Neural crest cell (in vitro differentiated cells): ENCODE data around the gene MALSU1. TPM values are rescaled to one million over a fixed set of nuclear protein-coding genes. Genes with fewer than 3 reads are reported as not detected.

ENCODE experiments used
- DNase-seq: peaks from one replicate; pipeline ENCODE4 v3.0.0; 2021; ENCODE audit warnings: low read depth, mixed read lengths, low spot score
- H3K27ac Mint-ChIP-seq: one replicate; pipeline ENCODE4 v1.8.0; 2021; ENCODE audit warnings: mild to moderate bottlenecking, mixed read lengths; ENCODE audit not compliant: unreplicated experiment
- H3K27me3 Mint-ChIP-seq: 2 replicates; pipeline ENCODE4 v1.8.0; 2021; ENCODE audit warnings: low read depth, mild to moderate bottlenecking, mixed read lengths
- H3K36me3 Mint-ChIP-seq: 2 replicates; pipeline ENCODE4 v1.8.0; 2021; ENCODE audit warnings: low read depth, mild to moderate bottlenecking, mixed read lengths
- H3K4me1 Mint-ChIP-seq: 2 replicates; pipeline ENCODE4 v1.8.0; 2021; ENCODE audit warnings: mixed read lengths
- H3K4me3 Mint-ChIP-seq: one replicate; pipeline ENCODE4 v1.8.0; 2021; ENCODE audit warnings: mild to moderate bottlenecking, mixed read lengths
- H3K9me3 Mint-ChIP-seq: 2 replicates; pipeline ENCODE4 v1.8.0; 2021; ENCODE audit warnings: mixed read lengths
- CTCF ChIP-seq: fragments of 200-600 bp; sonication (generic); conservative IDR thresholded peaks from 2 replicates; pipeline ENCODE4 v1.5.0; 2021; ENCODE audit warnings: antibody characterized with exemption, mild to moderate bottlenecking
- total RNA-seq: library from RNA; stranded (reverse); gene quantifications from 2 replicates; pipeline ENCODE4 v1.2.1, GENCODE V29; 2021

The MALSU1 gene
- total RNA-seq, 1 donor from 2014 or later: 56.1 TPM

- Mint-ChIP-seq H3K27ac (no peak overlapping the region), H3K4me3 (no peak overlapping the region), H3K4me1 (peaks cover 18% of the 10 kb centered on the region), H3K36me3 (peaks cover 7% of the 10 kb centered on the region), H3K27me3 (no peaks in the 10 kb centered on the region), H3K9me3 (no peaks in the 10 kb centered on the region)
- no peak for TF ChIP-seq CTCF
- no peak for DNase-seq
Measured at GRCh38 chr7:23356726-23357125, 57.6 kb downstream of the MALSU1 start.

GRCh38 chr7:23357190-23358093 is 58.3 kb downstream of the MALSU1 start:
- peak; percentile 67 for TF ChIP-seq CTCF
- Mint-ChIP-seq H3K27me3 (no peaks in the 10 kb centered on the region), H3K4me1 (peaks cover 14% of the 10 kb centered on the region), H3K27ac (no peak overlapping the region), H3K9me3 (no peaks in the 10 kb centered on the region), H3K4me3 (no peak overlapping the region), H3K36me3 (peaks cover 8% of the 10 kb centered on the region)
- DNase-seq: no peak

- Mint-ChIP-seq H3K4me1 (peaks cover 9% of the 10 kb centered on the region), H3K36me3 (peaks cover 8% of the 10 kb centered on the region), H3K27me3 (no peaks in the 10 kb centered on the region), H3K9me3 (no peaks in the 10 kb centered on the region), H3K4me3 (no peak overlapping the region), H3K27ac (no peak overlapping the region)
- DNase-seq: no peak
- TF ChIP-seq CTCF: no peak
Measured at GRCh38 chr7:23358152-23358674, 59.1 kb downstream of the MALSU1 start.

Other genes with a start within 250 kb of the MALSU1 start
- 45.6 and 47.6 TPM in 2 replicates for gene KLHL7, start 193.6 kb upstream of the MALSU1 start, total RNA-seq
- gene NUP42, start 117.3 kb upstream of the MALSU1 start, total RNA-seq: 50.3 and 56.2 TPM in 2 replicates
- not detected in 2 replicates for gene GPNMB, start 52.6 kb upstream of the MALSU1 start, total RNA-seq
- gene IGF2BP3, start 171.2 kb downstream of the MALSU1 start, total RNA-seq: 117 and 118 TPM in 2 replicates
- gene TRA2A, start 232.6 kb downstream of the MALSU1 start, total RNA-seq: 120 and 132 TPM in 2 replicates